Stimulated activated naive CD4-positive, alpha-beta T cell treated with Interleukin-2 at 50 U/mL for 16 hours (primary cell): ENCODE data around the gene TSSC4.
"Not testable (repeated sequence)": the region's sequence is repeated elsewhere in the genome, so short reads cannot be mapped to it uniquely, and the experiment has no call there.

Source experiments
- DNase-seq: peaks from one replicate; lab custom pipeline; 2025; lab: John Stamatoyannopoulos, UW

Gene TSSC4

GRCh38 chr11:2400069-2400761 lies at the start of gene TSSC4:
Gene TSSC4 (plus strand): TSS chr11:2400750. CDS start chr11:2402634, 1,884 bp downstream.
- DNase-seq = peak; percentile 99

GRCh38 chr11:2351701-2352100 lies 48.8 kb upstream of the TSSC4 start:
- no peak for DNase-seq

- no peak for DNase-seq
Measured at GRCh38 chr11:2352420-2352819, 48.1 kb upstream of the TSSC4 start.

GRCh38 chr11:2355000-2355644 lies 45.4 kb upstream of the TSSC4 start:
- DNase-seq = no peak

GRCh38 chr11:2357246-2357645 lies 43.3 kb upstream of the TSSC4 start:
- DNase-seq = no peak

- not testable (repeated sequence) for DNase-seq
Measured at GRCh38 chr11:2357651-2358050, 42.9 kb upstream of the TSSC4 start.

GRCh38 chr11:2358754-2359442 lies 41.7 kb upstream of the TSSC4 start:
- no peak for DNase-seq

GRCh38 chr11:2359557-2359956 lies 41.0 kb upstream of the TSSC4 start:
- no peak for DNase-seq

GRCh38 chr11:2360081-2360642 lies 40.4 kb upstream of the TSSC4 start:
- DNase-seq = no peak

- DNase-seq = no peak
Measured at GRCh38 chr11:2361565-2361964, 39.0 kb upstream of the TSSC4 start.

- no peak for DNase-seq
Measured at GRCh38 chr11:2362414-2362813, 38.1 kb upstream of the TSSC4 start.

GRCh38 chr11:2363130-2363529 lies 37.4 kb upstream of the TSSC4 start:
- DNase-seq = no peak

- no peak for DNase-seq
Measured at GRCh38 chr11:2363577-2364370, 36.8 kb upstream of the TSSC4 start.

GRCh38 chr11:2364386-2364785 lies 36.2 kb upstream of the TSSC4 start:
- not testable (repeated sequence) for DNase-seq

GRCh38 chr11:2365571-2366210 lies 34.9 kb upstream of the TSSC4 start:
- no peak for DNase-seq

- no peak for DNase-seq
Measured at GRCh38 chr11:2366276-2366675, 34.3 kb upstream of the TSSC4 start.

- DNase-seq = no peak
Measured at GRCh38 chr11:2366733-2367132, 33.8 kb upstream of the TSSC4 start.

GRCh38 chr11:2367266-2368160 lies 33.0 kb upstream of the TSSC4 start:
- DNase-seq = no peak

- no peak for DNase-seq
Measured at GRCh38 chr11:2368178-2368850, 32.2 kb upstream of the TSSC4 start.

- no peak for DNase-seq
Measured at GRCh38 chr11:2368851-2369180, 31.7 kb upstream of the TSSC4 start.
